ENCODE data around the gene SPOP.

Gene SPOP

DNA sequence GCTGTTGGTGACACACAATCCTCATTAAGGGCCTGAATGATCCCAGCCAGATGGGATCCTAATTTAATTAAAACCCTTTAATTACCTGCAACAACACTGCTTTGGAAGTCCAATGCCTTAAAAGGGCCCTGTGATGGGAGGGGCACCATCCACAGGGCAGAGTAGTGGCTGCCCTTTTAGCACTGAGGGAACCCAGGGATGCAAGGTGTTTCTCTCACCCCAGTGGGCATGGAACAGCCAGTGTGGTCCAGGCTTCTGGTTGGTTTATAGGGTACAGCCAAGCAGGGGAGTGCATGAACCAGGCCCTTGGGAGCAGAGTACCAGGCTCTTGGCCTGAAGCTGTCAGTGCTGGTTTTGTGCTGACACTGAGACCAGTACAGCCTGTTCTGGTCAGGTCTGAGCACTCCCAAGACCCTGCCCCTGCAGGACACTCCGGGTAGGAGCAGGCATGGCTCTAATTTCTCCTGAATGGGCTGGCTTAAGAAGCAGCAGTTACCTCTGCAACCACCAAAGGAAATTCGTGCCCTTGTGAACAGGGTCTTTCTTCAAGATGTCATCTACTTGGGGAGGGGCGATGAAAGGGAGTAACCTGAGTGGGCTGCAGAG is 92.4 kb downstream of the SPOP start:
- no peak for DNase-seq (ENCODE audit: low read depth in 2 of 2)

DNA sequence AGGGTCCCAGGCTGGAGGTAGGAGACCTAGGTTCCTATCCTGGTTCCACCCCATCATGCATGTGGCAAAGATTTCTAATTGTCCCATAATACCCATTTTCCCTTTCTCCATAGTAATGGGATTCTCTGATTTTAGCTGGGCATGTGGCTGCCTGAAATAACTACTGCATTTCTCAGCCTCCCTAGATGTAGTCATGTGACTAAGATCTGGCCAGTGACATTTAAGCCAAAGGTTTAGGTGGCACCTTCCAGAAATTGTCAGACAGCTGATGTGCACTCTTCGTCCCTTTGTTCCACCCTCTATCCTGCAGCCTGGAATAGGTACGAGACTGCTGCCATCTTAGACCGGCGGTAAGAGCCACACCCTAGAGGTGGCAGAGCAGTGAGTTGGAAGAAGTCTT is 94.0 kb downstream of the SPOP start:
- no peak for DNase-seq (ENCODE audit: low read depth in 2 of 2)

DNA sequence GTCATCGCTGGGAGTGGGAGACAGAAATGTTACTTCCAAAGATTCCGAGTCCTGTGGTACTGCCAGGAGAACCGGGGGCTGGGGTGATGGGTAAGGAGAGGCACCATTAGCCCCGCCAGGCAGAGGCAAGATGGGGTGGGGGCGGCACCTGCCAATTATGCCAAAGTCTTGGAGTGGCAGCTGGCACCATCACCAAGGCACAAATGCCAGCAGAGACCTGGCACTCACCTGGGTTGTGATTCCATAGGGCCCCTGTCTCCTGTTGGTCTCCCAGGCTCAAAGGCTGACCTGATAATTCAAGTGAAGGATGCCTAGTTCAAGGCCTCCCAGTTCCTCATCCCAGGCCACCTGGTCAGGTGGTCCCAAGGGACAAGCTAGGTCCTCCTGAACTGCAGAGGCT is 94.7 kb downstream of the SPOP start:
- no peak for DNase-seq (ENCODE audit: low read depth in 2 of 2)

DNA sequence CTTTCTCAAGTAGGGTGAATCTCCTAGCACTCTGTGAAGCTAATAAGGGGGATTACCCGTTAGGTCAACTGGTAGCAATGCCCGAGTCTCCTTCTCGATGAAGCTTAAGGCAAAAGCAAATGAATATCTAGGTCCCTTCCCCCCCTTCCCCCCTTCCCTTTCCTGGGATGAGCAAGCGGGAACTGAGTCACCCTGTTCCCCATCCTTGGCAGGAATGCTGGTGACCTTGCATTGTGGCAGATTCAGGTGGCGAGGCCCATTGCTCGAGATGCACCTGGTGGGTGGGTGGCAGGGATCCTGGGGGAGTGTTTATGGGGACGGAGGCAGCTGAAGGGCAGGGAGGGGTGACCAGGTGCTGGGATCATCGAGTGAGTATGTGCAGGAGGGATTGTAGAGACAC is 95.1 kb downstream of the SPOP start:
- no peak for DNase-seq (ENCODE audit: low read depth in 2 of 2)

DNA sequence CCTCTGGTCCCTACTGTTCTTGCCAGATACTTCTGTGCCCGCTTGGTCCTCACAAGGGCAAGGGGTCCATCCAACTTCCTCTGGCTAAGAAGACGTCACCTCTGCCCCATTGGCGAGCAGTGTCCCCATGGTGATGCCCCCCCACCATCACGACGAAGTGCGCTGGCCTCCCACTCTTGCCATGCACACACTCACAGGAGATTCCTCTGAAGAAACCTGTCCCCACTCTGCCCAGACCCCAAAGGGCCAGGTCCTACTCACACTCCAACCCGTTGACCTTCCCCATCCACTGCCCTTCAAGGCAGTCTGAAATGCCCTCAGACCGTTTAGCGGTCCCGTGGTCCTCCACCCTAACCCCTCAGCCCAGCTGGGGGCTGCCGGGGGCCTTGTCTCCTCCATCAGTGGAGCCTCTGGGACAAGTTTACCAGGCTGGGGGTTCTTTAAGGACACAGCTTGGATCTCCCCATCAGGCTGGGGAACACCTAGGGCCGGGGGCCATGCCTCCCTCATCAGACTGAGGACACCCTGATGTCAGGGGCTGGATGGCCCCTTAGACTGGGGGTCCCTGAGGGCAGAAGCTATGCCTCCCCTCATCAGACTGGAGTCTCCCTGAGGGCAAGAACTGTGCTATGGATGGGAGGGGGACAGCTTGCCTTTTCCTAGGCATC is 95.7 kb downstream of the SPOP start:
- no peak for DNase-seq (ENCODE audit: low read depth in 2 of 2)

DNA sequence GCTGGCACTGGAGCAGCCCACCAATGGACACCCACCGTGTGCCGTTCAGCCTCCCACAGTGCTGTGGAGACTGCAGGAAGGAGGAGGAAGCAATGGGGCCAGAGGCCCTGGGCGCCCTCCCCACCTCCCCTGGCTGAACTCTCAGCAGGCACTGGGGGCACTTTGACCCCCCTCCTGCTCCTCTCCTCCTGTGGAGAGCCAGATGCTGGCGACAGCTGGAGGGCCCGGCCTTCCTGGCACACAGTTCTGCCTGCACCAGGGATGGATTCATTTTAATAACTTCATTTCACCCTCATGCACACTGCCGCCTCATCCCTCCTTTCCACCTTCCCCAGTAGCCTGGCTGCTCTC is 96.3 kb downstream of the SPOP start:
- DNase-seq (ENCODE audit: low read depth in 2 of 2), result no peak

DNA sequence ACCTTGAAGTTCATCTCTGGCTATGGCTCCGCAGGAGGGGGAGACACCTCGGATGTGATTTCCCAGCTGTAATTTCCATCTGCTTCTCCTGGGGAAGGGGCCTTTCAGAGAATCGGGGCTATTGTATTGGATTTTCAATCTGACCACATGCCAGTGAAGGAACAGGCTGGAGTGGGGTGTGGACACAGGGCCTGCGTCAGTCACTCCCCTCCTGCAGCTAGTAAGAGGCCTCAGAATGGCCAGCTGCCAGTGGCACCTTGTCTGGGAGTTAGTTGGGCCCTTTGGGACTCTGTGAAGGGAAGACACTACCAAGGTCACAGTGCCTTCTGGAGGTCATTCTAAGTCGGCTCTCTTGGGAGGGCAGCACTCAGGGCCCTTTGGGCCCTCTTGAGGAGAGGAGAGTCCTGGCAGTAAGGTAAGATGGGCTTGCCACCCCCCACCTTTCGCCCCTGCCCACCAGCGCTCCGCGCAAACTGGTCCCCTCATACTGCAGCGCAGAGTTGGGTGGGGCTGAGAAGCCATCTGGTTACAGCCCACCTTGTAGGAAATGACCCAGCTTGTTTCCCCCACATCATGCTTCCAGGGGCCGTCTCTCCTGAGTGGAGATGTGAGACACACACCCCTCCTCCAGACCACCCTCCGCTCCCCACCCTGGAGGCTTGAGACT is 96.8 kb downstream of the SPOP start:
- DNase-seq (ENCODE audit: low read depth in 2 of 2), result no peak

DNA sequence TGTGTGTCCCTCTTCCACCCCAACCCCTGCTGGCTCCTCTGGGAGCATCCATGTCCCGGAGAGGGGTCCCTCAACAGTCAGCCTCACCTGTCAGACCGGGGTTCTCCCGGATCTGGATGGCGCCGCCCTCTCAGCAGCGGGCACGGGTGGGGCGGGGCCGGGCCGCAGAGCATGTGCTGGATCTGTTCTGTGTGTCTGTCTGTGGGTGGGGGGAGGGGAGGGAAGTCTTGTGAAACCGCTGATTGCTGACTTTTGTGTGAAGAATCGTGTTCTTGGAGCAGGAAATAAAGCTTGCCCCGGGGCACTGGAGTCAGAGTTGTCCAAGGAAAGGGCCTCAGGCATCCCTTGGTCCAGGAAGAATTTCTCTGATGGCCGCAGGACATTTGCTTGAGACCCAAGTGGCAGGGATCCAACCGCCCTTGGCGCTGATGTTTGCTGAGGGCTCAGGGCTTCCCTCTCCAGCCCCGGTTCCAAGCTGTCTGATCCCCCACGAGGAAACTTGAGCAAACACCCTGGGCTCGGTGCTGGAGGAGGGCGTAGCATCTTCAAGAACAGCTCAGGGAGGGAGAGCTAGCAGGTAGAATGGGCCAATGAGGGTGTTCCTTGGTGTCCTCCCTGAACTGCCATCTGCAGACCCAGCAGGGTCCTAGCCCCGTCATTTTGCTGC is 97.7 kb downstream of the SPOP start:
- DNase-seq (ENCODE audit: low read depth in 2 of 2), result no peak

DNA sequence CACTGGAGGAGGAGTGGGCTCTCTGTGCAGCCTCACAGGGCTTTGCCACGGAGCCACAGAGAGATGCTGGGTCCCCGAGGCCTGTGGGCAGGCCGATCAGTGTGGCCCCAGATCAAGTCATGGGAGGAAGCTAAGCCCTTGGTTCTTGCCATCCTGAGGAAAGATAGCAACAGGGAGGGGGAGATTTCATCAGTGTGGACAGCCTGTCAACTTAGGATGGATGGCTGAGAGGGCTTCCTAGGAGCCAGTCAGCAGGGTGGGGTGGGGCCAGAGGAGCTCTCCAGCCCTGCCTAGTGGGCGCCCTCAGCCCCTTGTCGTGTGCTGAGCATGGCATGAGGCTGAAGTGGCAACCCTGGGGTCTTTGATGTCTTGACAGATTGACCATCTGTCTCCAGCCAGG is 98.4 kb downstream of the SPOP start:
- no peak for DNase-seq (ENCODE audit: low read depth in 2 of 2)

DNA sequence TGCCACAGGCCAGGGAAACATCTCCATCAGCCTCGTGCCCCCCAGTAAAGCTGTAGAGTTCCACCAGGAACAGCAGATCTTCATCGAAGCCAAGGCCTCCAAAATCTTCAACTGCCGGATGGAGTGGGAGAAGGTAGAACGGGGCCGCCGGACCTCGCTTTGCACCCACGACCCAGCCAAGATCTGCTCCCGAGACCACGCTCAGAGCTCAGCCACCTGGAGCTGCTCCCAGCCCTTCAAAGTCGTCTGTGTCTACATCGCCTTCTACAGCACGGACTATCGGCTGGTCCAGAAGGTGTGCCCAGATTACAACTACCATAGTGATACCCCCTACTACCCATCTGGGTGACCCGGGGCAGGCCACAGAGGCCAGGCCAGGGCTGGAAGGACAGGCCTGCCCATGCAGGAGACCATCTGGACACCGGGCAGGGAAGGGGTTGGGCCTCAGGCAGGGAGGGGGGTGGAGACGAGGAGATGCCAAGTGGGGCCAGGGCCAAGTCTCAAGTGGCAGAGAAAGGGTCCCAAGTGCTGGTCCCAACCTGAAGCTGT is 98.9 kb downstream of the SPOP start:
- no peak for DNase-seq (ENCODE audit: low read depth in 2 of 2)

DNA sequence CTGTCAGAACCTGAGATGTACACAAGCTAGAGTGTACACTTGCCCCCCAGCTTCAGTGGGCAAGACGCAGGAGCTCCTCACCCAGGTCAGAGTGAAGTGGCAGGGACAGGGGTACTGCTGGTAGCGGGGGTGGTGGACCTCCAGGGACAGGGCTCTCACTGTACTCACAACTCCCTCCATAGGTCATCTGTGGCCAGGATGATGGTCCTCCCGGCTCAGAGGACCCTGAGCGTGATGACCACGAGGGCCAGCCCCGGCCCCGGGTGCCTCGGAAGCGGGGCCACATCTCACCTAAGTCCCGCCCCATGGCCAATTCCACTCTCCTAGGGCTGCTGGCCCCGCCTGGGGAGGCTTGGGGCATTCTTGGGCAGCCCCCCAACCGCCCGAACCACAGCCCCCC is 99.5 kb downstream of the SPOP start:
- no peak for DNase-seq (ENCODE audit: low read depth in 2 of 2)

DNA sequence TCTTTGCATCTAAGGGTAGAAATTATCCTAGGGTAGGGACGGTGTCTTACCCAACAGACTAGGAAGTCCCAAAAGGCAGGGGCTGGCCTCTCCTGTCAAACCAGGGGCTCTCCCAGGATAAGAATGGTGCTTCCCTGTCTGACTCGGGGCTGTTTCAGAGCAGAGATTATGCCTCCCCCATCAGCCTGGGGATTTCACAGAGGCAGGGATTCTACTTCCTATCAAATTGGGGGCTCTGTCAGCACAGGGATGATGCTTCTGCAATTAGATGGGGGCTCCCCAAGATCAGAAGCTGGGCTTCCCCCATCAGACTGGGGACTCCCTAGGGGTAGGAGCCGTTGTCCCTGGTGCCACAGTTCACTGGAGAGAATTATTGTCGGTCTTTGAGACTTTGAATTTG is 99.9 kb downstream of the SPOP start:
- no peak for DNase-seq (ENCODE audit: low read depth in 2 of 2)

DNA sequence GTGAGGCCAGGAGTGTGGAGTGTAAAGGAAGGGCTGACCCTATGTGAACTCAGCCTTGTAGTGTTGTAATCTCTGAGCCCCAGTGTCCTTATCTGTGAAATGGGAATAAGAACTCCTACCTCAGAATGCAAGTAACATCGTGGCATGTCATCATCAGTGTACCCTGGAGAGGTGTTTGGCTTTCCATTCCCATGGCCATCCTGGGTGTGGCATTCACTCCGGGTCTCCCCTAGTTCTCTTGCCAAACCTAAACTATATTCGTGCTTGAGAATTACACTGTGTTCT is 100.3 kb downstream of the SPOP start:
- DNase-seq (ENCODE audit: low read depth in 2 of 2), result no peak

DNA sequence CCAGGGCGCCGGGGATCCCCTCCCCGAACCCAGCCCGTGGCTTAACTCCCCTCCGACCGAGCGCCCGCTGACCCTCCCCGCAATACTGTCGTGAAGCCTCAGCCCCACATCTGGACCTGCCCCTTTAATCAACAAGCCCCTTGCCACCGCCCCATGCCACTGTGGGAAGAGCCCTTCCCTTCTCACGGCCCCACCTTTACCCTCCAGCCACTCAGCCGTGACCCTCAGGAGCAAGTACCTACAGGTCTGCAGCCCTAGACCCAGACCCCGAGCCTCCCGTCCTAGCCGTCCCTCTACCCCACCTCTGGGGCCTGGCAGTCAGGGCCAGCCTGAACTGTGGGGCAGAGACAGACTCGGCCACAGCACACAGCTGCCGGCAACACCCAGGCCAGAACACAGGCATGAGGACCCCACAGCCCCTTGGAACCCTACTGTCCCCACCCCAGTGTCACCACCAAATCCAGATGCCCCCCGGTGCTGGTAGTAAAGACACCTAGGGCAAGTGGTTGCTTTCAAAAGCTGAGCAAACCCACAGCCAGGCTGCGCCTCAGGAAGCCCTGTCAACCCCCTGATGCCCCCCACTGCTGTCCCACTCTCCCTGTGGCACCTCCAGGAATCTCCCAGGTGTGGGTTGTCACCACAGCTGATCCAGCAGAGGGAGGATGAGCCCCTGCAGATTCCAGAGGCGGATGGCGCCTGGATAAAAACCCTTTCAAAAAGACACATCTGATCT is 100.8 kb downstream of the SPOP start:
- DNase-seq (ENCODE audit: low read depth in 2 of 2), result no peak

DNA sequence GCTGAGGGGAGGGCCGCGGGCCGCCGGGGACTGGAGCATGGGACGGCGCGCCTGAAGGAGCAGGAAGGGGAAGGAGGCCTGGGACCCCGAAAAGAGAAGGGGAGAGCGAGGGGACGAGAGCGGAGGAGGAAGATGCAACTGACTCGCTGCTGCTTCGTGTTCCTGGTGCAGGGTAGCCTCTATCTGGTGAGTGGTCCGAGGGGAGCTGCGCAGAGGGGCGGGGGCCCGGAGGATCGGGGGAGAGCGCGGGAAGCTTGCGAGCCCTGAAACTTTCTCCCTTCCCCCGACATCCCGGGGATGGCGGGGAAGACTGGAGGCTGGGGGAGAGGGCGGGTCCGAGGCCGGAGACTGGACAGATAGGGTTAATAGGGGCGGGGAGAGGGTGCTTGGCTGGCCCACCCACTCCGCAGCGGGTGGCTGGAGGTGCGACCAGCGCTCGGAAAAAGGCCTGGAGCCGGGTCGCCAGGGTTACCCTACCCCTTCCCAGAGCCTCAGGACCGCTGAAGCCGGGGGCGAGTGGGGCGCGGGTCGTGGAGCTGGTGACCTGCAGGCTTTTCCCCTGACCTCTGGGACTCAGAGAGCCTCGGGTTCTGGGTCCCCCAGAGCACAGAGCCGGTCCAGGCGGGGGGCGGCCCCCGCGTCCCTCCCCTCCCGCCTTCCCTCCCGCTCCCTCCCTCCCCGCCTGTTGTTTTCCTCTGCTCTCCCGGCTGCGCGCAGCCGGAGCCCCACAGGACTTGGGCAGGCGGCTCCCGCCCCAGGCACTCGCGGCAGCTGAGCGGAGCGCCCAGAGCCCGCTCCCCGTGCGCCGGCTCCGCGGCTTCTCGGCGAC is 101.6 kb downstream of the SPOP start:
- no peak for DNase-seq (ENCODE audit: low read depth in 2 of 2)

DNA sequence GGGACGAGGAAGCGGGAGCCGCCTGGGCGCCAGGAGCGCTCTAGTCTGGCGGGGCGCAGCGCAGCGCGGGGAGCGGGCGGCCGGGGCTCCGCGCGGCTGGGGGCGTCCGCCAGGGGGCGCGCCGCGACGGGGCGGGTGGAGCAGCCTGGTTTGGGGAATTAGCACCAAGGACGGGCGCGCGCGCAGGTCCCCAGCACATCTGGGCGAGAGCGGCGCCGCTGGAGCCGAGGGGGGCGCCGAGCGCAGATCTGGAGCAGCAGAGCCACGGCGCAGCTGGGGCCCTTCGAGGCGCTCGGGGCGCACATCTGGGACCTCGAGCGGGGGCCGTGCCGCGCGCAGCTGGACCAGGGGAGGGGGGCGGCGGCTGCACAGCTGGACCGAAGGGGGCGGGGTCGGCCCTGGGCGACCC is 102.2 kb downstream of the SPOP start, which contains the start of gene NXPH3:
TSS of gene NXPH3 (plus strand) at position 193 of the 409 bp plus-strand sequence. CDS start 349 bp downstream, outside the sequence.
- peak; percentile 66 to 67 for DNase-seq (ENCODE audit: low read depth in 2 of 2)

DNA sequence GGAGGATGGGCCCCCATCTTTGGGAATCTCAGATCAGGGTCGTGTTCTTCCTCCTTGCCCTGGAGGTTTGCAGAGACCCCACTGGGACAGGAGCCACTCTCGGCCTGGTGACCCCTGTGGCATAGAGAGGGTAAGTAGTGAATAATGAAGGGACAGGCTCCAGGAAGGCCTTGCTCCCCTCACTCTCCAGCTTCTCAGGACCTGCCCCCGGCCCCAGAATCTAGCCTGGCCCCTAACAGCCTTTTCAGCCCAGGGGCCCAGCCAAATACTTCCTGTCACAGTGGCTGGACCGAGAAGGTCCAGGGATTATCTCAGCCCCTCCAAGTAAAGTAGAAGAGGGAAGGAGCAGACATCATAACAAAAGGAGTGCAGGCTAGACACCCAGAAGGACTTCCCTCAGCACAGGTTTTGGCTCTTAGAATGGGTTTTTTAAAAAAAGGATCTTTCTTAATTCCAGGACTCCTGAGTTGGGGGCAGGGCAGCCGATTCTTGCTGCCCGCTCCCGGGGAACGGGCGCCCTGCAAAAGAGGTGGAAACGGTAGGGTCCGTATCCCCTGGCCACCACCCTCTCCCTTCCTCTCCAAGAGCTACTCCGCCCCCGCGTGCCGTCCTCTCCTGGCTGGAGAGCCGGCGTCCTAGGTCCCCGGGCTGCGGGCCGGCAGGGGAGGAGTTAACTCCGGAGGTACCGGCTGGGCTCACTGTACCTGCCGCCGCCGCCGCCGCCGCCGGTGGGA is 102.8 kb downstream of the SPOP start:
- DNase-seq (ENCODE audit: low read depth in 2 of 2), result no peak

DNA sequence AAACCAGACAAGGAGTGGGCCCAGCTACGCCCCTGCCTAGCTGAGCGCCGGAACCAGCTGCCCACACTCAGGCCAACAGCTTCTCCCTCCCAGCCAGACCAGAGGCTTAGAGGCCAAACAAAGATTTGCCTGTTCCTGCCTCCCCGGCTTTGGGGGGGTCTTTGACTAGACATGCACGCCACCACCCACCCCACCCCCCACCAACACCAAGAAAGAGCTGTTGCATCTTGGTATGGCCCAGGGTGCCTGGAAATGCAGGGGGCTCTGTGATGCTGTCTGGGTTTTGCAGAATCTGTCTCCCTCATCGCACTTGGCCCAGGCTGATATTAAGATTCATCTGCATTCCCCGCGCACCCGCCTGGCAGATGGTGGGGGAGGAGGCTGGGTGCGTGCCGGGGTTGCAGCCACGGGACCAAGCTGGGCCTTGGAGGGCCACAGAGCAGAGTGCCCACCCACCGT is 103.5 kb downstream of the SPOP start:
- DNase-seq (ENCODE audit: low read depth in 2 of 2), result no peak

DNA sequence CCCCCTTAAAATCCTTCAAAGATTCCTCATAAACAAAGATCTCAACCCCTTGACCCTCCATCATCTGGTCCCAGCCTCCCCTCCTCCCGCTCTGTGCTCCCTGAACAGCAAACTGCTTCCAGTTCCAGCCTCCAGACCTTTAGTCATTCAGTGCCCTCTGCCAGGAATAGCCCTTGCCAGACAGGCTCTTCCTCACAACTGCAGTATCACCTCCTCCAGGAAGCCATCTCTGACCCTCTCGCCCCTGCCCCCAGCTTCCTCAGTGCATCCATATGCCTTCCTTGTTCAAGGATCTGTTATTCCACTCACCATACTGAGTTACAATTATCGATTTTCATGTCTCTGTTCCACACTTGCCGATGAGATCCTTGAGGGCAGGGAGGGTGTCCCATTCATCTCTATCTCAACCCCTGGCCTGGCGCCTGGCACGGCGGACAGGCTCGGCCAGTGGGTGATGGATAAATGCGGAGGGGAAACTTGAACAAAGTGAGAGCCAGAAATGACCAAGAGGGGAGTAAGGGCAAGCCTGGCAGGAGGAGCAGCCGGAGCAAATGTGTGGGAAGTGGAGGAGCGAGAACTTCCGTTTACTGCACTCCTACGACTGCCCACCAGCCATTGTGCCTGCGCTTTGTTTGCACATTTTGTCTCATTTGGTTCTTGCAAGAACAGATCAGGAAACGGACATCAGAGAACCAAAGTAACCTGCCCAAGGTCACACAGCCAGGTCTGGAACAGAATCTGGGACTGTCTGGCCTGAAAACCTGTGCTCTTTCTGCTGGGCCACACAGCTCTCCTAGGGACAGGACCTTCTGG is 104.2 kb downstream of the SPOP start:
- DNase-seq (ENCODE audit: low read depth in 2 of 2), result no peak
